Measurements from ENCODE around the gene ARCN1. TPM values are rescaled to one million over a fixed set of nuclear protein-coding genes. Genes with fewer than 3 reads are reported as not detected.

ARCN1 gene
- total and polyA plus RNA-seq, 2 of the 4 experiments (the other 2 are of a cell fraction), result 148 to 212 TPM

DNA sequence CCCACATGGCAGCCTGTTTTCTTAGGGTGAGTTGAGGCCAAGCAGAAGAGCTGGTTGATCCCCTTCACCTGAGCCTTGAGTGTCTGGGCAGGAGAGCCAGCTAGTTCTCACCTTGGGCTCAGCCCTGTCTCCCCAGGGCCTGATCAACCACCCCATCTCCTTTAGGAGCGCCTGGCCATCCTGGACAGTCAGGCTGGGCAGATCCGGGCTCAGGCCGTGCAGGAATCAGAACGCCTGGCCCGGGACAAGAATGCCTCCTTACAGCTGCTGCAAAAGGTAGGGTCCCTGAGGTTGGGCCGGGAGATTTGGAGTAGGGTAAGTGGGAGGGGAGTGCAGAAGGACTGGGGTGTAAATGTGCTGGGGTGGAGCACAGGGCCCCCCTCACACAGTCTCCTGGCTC, 66.5 kb downstream of the ARCN1 start:
- POLR2A ChIA-PET (ENCODE audit: unreplicated experiment), result no interaction called here

More for the DNA sequence above, 66.5 kb downstream of the ARCN1 start:
- H3K9me3 ChIP-seq (ENCODE audit: control insufficient read depth, insufficient read depth, low read length), result no peaks in the 10 kb centered on the region
- intact Hi-C loops (cut with micrococcal nuclease), result no loop called here
- H3K56ac ChIP-seq (ENCODE audit: extremely low read depth, insufficient read depth, low read length), result no peak overlapping the region
- H3K79me1 ChIP-seq (ENCODE audit: low read depth in 1 of 2, low read length in 2 of 2), result peaks cover 37 to 92% of the 10 kb centered on the region in 2 experiments
- no peak overlapping the region for H3K14ac ChIP-seq (replicated peaks; ENCODE audit: low read depth, low read length)
- no peak overlapping the region for H2AK5ac ChIP-seq (ENCODE audit: low read depth, low read length)
- H2BK120ac ChIP-seq (ENCODE audit: low read depth, low read length), result no peak overlapping the region
- no peaks in the 10 kb centered on the region for H3K27me3 ChIP-seq (ENCODE audit: control insufficient read depth, insufficient read depth, low read length)
- TF ChIP-seq CEBPB (IDR thresholded peaks at IDR 0.05; ENCODE audit: low read depth, low read length) (no peak), FOS (IDR thresholded peaks at IDR 0.05; ENCODE audit: low read depth, low read length) (no peak), MAFK (IDR thresholded peaks at IDR 0.05; ENCODE audit: low read depth, low read length) (no peak), RAD21 (IDR thresholded peaks at IDR 0.05; ENCODE audit: low read length) (no peak), SMC3 (IDR thresholded peaks at IDR 0.05; ENCODE audit: low read depth, low read length) (no peak), NFE2L2 (IDR thresholded peaks at IDR 0.05; ENCODE audit: low read depth, low read length) (no peak)
- TF ChIP-seq, protein P1, sequence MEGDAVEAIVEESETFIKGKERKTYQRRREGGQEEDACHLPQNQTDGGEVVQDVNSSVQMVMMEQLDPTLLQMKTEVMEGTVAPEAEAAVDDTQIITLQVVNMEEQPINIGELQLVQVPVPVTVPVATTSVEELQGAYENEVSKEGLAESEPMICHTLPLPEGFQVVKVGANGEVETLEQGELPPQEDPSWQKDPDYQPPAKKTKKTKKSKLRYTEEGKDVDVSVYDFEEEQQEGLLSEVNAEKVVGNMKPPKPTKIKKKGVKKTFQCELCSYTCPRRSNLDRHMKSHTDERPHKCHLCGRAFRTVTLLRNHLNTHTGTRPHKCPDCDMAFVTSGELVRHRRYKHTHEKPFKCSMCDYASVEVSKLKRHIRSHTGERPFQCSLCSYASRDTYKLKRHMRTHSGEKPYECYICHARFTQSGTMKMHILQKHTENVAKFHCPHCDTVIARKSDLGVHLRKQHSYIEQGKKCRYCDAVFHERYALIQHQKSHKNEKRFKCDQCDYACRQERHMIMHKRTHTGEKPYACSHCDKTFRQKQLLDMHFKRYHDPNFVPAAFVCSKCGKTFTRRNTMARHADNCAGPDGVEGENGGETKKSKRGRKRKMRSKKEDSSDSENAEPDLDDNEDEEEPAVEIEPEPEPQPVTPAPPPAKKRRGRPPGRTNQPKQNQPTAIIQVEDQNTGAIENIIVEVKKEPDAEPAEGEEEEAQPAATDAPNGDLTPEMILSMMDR (conservative IDR thresholded peaks at IDR 0.05; ENCODE audit: low read depth, low read length), result no peak
- TF ChIP-seq, protein P2, sequence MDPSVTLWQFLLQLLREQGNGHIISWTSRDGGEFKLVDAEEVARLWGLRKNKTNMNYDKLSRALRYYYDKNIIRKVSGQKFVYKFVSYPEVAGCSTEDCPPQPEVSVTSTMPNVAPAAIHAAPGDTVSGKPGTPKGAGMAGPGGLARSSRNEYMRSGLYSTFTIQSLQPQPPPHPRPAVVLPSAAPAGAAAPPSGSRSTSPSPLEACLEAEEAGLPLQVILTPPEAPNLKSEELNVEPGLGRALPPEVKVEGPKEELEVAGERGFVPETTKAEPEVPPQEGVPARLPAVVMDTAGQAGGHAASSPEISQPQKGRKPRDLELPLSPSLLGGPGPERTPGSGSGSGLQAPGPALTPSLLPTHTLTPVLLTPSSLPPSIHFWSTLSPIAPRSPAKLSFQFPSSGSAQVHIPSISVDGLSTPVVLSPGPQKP (IDR thresholded peaks at IDR 0.05; ENCODE audit: borderline replicate concordance, low read depth, low read length), result no peak
- TF ChIP-seq, protein P3, sequence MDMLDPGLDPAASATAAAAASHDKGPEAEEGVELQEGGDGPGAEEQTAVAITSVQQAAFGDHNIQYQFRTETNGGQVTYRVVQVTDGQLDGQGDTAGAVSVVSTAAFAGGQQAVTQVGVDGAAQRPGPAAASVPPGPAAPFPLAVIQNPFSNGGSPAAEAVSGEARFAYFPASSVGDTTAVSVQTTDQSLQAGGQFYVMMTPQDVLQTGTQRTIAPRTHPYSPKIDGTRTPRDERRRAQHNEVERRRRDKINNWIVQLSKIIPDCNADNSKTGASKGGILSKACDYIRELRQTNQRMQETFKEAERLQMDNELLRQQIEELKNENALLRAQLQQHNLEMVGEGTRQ (IDR thresholded peaks at IDR 0.05; ENCODE audit: low read depth, low read length), result no peak
- ATAC-seq (ENCODE audit: low read depth) (no peak), DNase-seq (no peak)
- H2BK20ac ChIP-seq (ENCODE audit: low read depth, low read length), result no peak overlapping the region
- dilution Hi-C loops (cut with HindIII; ENCODE audit: low sequenced_read_pairs, unreplicated experiment), result no loop called here
- H2BK5ac ChIP-seq (ENCODE audit: low read depth, low read length, poor library complexity, severe bottlenecking), result no peak overlapping the region
- no peak overlapping the region for H3K9ac ChIP-seq (ENCODE audit: low read depth, low read length)
- no peak overlapping the region for H2BK15ac ChIP-seq (ENCODE audit: low read depth, low read length)
- H3K4ac ChIP-seq (ENCODE audit: low read depth, low read length), result no peak overlapping the region
- H3K9me1 ChIP-seq (ENCODE audit: insufficient read depth, low read length), result peaks cover 13% of the 10 kb centered on the region
- no peak overlapping the region for H3K27ac ChIP-seq (ENCODE audit: insufficient read depth, low read length)
- no peak overlapping the region for H4K8ac ChIP-seq (ENCODE audit: low read depth in 2 of 2, low read length in 2 of 2)
- no peak overlapping the region for H3K18ac ChIP-seq (ENCODE audit: low read depth, low read length)
- in situ Hi-C loops (cut with MboI; ENCODE audit: low sequenced_read_pairs), result no loop called here
- H3K4me3 ChIP-seq (ENCODE audit: insufficient read depth, low read depth, low read length), result no peak overlapping the region
- no peak overlapping the region for H4K91ac ChIP-seq (ENCODE audit: insufficient read depth, low read depth, low read length)
- no peak overlapping the region for H2AFZ ChIP-seq (replicated peaks; ENCODE audit: low read length, poor library complexity)
- no peak overlapping the region for H3K4me2 ChIP-seq (ENCODE audit: low read depth, low read length)
- peaks cover 84% of the 10 kb centered on the region for H3K36me3 ChIP-seq (ENCODE audit: control insufficient read depth, insufficient read depth, low read length)
- H4K20me1 ChIP-seq (ENCODE audit: insufficient read depth, low read length), result peaks cover 56% of the 10 kb centered on the region
- no TSS peak for BruUV-seq (replicated peaks)
- peaks cover 8% of the 10 kb centered on the region for H3K4me1 ChIP-seq (ENCODE audit: control insufficient read depth, insufficient read depth, low read length)
- no peak overlapping the region for H2AK9ac ChIP-seq (replicated peaks; ENCODE audit: low read depth, low read length, poor library complexity)
- CTCF ChIA-PET, result no interaction called here
- WGBS, 2 experiments (ENCODE audit: extremely low coverage in 2 of 2, insufficient read length in 1 of 2), result no CpG with 5 or more reads among the region's 6 CpGs
- H3K23ac ChIP-seq (ENCODE audit: low read depth, low read length), result no peak overlapping the region
- H4K5ac ChIP-seq (ENCODE audit: low read depth, low read length), result no peak overlapping the region

Measured in IMR-90 (cell line).